Urinary bladder (tissue), 4 donors: Measurements from ENCODE around the gene ELMO1. TPM values are rescaled to one million over a fixed set of nuclear protein-coding genes. Genes with fewer than 3 reads are reported as not detected.

Experiments used
- DNase-seq: peaks from one replicate; pipeline ENCODE4 v3.0.0-alpha.2; 2015; ENCODE audit errors: extremely low spot score
- H3K27ac ChIP-seq: one replicate; pipeline ENCODE4 v1.5.1; 2013; ENCODE audit warnings: low read depth, mild to moderate bottlenecking, moderate library complexity
- H3K36me3 ChIP-seq: one replicate; pipeline ENCODE4 v1.6.1; 2013; ENCODE audit warnings: mild to moderate bottlenecking, moderate library complexity; ENCODE audit not compliant: insufficient read depth
- H3K4me1 ChIP-seq: one replicate; pipeline ENCODE4 v1.6.1; 2013; ENCODE audit warnings: mild to moderate bottlenecking, moderate library complexity; ENCODE audit not compliant: insufficient read depth
- H3K4me3 ChIP-seq: one replicate; pipeline ENCODE4 v1.5.1; 2013; ENCODE audit warnings: low read depth, low read length
- WGBS: extraction: QIAGEN DNeasy Blood & Tissue Kit; methylation state at CpG from one replicate; pipeline ENCODE4 v1.1.7; 2013; 5-methylcytosine and 5-hydroxymethylcytosine counted together
- polyA plus RNA-seq: library from polyadenylated mRNA; stranded (reverse); fragments of 200-250 nt; gene quantifications from one replicate; pipeline ENCODE4 v1.2.3, GENCODE V29; 2013
- total RNA-seq: library from RNA; depleted of rRNA; stranded (reverse); fragments of >200 nt; gene quantifications from one replicate; pipeline ENCODE4 v1.2.3, GENCODE V29; 2014
- donor health status: healthy with polysubstance abuse.
- donor health status: healthy.

The ELMO1 gene
- total and polyA plus RNA-seq, 2 donors = 14.1 to 86.7 TPM

- no peak overlapping the region for H3K27ac ChIP-seq
- no peak overlapping the region for H3K4me3 ChIP-seq
- no peaks in the 10 kb centered on the region for H3K36me3 ChIP-seq
- no peaks in the 10 kb centered on the region for H3K4me1 ChIP-seq
- WGBS = 93% methylated on average over 10 of the region's 10 CpGs
- no peak for DNase-seq
Observed at GRCh38 chr7:37320848-37321468, 127.7 kb downstream of the ELMO1 start.

GRCh38 chr7:37320140-37320847, 128.4 kb downstream of the ELMO1 start:
- Histone ChIP-seq H3K36me3 (no peaks in the 10 kb centered on the region), H3K4me1 (no peaks in the 10 kb centered on the region), H3K4me3 (no peak overlapping the region), H3K27ac (no peak overlapping the region)
- DNase-seq = no peak
- WGBS = 71% methylated on average over 6 of the region's 6 CpGs

- Histone ChIP-seq H3K36me3 (no peaks in the 10 kb centered on the region), H3K4me1 (no peaks in the 10 kb centered on the region), H3K4me3 (no peak overlapping the region), H3K27ac (no peak overlapping the region)
- 85% methylated on average over 2 of the region's 2 CpGs for WGBS
- DNase-seq = no peak
Observed at GRCh38 chr7:37318541-37318940, 130.1 kb downstream of the ELMO1 start.

GRCh38 chr7:37315772-37316715, 132.6 kb downstream of the ELMO1 start:
- DNase-seq = no peak
- WGBS = 67% methylated on average over 5 of the region's 5 CpGs
- no peak overlapping the region for H3K4me3 ChIP-seq
- H3K27ac ChIP-seq = no peak overlapping the region
- H3K36me3 ChIP-seq = no peaks in the 10 kb centered on the region
- H3K4me1 ChIP-seq = no peaks in the 10 kb centered on the region

GRCh38 chr7:37312608-37313007, 136.1 kb downstream of the ELMO1 start:
- WGBS = 80% methylated on average over 1 of the region's 1 CpG
- Histone ChIP-seq H3K4me1 (no peaks in the 10 kb centered on the region), H3K27ac (no peak overlapping the region), H3K36me3 (no peaks in the 10 kb centered on the region), H3K4me3 (no peak overlapping the region)
- no peak for DNase-seq

- DNase-seq = no peak
- H3K4me1 ChIP-seq = no peaks in the 10 kb centered on the region
- H3K4me3 ChIP-seq = no peak overlapping the region
- WGBS = 31% methylated on average over 6 of the region's 6 CpGs
- no peaks in the 10 kb centered on the region for H3K36me3 ChIP-seq
- no peak overlapping the region for H3K27ac ChIP-seq
Observed at GRCh38 chr7:37311355-37311754, 137.3 kb downstream of the ELMO1 start.

GRCh38 chr7:37310327-37311080, 138.2 kb downstream of the ELMO1 start:
- Histone ChIP-seq H3K4me1 (no peaks in the 10 kb centered on the region), H3K27ac (no peak overlapping the region), H3K4me3 (no peak overlapping the region), H3K36me3 (no peaks in the 10 kb centered on the region)
- DNase-seq = no peak
- 81% methylated on average over 3 of the region's 3 CpGs for WGBS

GRCh38 chr7:37309493-37309892, 139.2 kb downstream of the ELMO1 start:
- no peak for DNase-seq
- WGBS = 86% methylated on average over 3 of the region's 3 CpGs
- Histone ChIP-seq H3K4me3 (no peak overlapping the region), H3K36me3 (no peaks in the 10 kb centered on the region), H3K27ac (no peak overlapping the region), H3K4me1 (no peaks in the 10 kb centered on the region)

- Histone ChIP-seq H3K4me1 (no peaks in the 10 kb centered on the region), H3K4me3 (no peak overlapping the region), H3K27ac (no peak overlapping the region), H3K36me3 (no peaks in the 10 kb centered on the region)
- no peak for DNase-seq
- WGBS = 81% methylated on average over 3 of the region's 3 CpGs
Observed at GRCh38 chr7:37304921-37305320, 143.7 kb downstream of the ELMO1 start.

GRCh38 chr7:37297546-37297945, 151.1 kb downstream of the ELMO1 start:
- no peaks in the 10 kb centered on the region for H3K4me1 ChIP-seq
- peak overlapping the region; percentile 10 for H3K27ac ChIP-seq
- no peak for DNase-seq
- no peak overlapping the region for H3K4me3 ChIP-seq
- H3K36me3 ChIP-seq = no peaks in the 10 kb centered on the region

- H3K36me3 ChIP-seq = no peaks in the 10 kb centered on the region
- no peaks in the 10 kb centered on the region for H3K4me1 ChIP-seq
- H3K4me3 ChIP-seq = no peak overlapping the region
- no peak for DNase-seq
- no peak overlapping the region for H3K27ac ChIP-seq
- 44% methylated on average over 1 of the region's 1 CpG for WGBS
Observed at GRCh38 chr7:37295401-37295800, 153.3 kb downstream of the ELMO1 start.

- peaks cover 2% of the 10 kb centered on the region for H3K4me1 ChIP-seq
- no peak for DNase-seq
- H3K4me3 ChIP-seq = no peak overlapping the region
- H3K36me3 ChIP-seq = no peaks in the 10 kb centered on the region
- H3K27ac ChIP-seq = no peak overlapping the region
Observed at GRCh38 chr7:37290731-37291130, 157.9 kb downstream of the ELMO1 start.

- Histone ChIP-seq H3K4me1 (peaks cover 2% of the 10 kb centered on the region), H3K4me3 (no peak overlapping the region), H3K36me3 (no peaks in the 10 kb centered on the region), H3K27ac (no peak overlapping the region)
- WGBS = 70% methylated on average over 1 of the region's 1 CpG
- no peak for DNase-seq
Observed at GRCh38 chr7:37289781-37290180, 158.9 kb downstream of the ELMO1 start.
